ENCODE measurements around the gene RANBP1. TPM values are rescaled to one million over a fixed set of nuclear protein-coding genes. Genes with fewer than 3 reads are reported as not detected.

Gene RANBP1
- total RNA-seq (2022; extraction: Qiagen RNA extraction; ENCODE audit: low read depth) = 269 to 301 TPM (median 292 TPM) in 5 replicates

DNA sequence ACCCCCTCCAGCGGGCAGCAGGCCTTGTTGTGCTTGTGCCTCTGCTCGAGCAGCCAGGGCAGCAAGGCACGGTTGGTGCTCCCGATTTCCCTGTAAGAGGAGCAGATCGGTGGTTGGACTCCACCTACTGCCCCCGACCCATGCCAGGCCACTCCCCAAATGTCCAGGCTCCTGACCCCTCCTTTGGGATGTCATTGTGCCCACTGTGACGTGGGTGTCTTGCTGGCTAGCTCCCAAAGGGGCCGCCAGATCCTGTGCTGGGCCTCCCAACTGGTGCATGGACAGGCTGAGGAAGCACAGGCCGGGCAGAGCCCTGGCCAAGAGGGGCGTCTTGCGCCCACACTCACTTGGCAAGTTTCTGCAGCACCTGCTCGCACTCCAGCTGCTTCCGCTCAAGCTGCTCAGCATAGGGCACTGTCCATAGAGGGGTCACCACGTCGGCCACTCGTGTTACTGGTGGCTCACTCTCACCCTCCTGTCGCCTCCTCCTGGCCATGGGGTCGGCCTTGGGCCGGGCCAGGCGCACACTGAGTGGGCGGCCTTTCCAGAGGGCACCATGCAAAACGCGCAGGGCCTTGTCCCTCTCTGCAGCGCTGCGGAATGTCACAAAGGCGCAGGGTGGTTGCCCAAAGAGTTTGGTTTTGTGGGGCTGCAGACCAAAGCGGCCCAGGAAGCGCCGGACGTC is at the start of gene RANBP1:
RANBP1 (plus strand) TSS at position 414 of the 685 bp plus-strand sequence; CDS start at position 495, 81 bp downstream.

DNA sequence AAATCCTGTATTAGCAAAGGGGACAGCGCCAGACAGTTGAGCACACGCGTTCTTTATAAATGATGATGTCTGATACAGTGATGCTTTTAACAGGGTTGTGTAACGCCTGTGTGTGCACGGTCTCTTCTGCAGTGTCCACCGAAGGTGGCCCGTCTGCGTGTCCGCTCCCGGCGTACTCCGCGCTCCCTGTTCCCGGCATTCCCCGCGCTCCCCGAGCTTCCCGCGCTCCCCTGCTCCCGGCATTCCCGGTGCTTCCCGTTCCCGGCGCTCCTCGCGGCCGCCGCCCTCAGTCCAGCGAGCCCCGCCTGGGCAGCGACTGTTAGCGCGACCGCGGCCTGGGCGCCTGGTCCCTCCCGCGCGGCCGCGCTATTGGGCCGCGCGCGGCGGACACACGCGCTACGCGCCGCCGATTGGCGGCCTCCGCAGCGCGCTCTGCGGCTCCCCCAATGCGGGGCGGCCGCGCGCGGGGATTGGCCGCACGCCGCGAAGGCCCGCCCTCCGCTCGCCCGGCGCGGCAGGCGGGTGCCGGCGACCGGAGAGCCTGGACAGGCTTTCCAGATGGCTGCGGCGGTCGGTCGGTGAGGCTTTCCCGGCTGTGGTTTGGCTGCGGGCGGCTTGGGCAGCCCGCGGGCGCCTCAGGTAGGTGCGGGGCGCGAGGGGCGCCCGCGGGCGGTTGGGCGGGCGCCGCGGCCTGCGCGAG is 36.0 kb upstream of the RANBP1 start, which contains the start of gene DGCR8:
DGCR8 (plus strand) TSS at position 497 of the 700 bp plus-strand sequence. CDS start 5,723 bp downstream, outside the sequence.

DNA sequence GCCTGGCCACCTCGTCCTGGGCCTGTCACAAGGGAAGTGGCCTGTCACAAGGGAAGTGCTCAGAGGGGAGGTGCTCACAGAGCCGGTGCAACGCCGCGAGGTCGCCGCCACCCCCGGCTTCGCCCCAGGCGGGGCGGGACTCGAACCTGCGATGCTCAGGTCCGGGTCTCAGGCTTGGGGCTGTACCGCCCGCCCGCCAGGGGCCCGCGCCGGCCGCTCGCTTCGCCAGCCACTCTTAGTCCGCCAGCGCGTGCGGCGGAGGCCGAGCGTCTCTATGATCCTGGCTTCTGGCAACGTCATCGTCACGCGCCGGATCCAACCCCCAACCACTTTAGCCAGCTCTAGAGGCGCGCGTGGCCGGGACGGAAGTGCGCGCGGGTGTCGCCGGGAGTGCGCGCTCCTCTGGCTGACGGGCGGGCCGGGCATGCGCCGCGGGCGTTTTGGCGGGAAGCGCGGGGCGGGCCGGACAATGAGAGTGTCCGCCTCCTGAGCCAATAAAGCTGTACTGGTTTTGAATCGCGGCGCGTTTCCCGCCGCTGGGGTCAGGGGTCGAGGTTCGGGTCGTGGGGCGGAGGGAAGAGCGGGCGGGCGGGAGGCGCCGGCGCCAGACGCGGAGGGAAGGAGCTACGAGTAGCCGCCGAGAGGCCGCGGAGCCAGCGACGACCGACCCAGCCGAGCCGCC is 1.2 kb downstream of the RANBP1 start, which contains the start of gene TRMT2A:
TRMT2A (minus strand) TSS at position 276 of the 682 bp plus-strand sequence. CDS start 320 bp downstream, outside the sequence.

DNA sequence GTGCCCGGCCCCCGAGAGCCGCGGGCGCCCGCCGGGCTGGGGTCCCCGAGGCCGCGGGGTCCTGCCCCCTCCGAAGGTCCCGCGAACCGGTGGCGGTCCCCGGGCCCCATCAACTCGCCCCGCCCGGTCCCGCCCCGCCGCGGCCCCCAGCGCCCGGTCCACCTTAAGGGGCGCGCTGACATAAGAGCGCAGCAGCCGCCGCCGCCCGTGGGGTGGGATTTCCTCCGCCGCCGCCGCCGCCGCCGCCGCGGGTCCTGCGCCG is 15.6 kb downstream of the RANBP1 start, which contains the start of gene ZDHHC8:
ZDHHC8 (plus strand) TSS at position 208 of the 262 bp plus-strand sequence. CDS start 144 bp downstream, outside the sequence.

DNA sequence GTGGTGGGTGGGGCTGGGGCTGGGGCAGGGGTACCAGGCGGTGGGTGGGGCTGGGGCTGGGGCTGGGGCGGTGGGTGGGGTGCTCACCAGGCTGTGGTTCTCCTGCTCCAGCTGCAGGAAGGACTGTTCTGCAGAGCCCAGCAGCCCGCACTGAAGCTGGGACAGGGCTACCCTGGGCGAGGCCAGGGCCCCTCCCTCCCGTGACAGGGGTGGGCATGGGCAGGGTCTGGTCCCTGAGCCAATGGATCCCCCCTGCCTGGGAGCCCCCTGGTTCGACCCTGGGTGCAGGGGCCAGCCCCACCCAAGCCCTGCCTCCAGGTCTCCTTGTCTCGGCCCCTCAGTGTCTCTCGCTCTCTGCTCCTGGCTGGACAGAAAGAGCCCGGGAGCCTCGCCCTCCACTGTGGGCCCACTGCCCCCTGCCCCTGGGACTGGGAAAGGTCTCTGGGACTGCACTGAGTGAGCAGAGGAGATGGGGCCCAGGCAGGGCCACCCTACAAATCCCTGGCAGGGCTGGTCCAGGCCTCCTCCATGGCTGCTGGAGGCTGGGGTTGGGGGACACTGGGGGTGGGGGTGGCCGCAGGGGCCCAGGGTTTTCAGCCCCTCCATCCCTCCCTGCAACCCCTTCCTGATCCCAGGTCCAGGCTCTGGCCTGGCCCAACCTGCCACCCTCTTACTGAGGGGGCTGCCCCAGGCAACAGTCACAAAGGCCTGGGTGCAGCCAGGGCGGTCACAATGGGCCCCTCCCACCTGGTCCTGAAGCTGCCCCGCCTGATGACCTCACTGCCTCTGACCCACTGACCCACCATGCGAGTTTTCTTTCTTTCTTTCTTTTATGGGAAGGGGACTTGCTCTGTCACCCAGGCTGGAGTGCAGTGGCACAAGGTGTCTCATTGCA is 34.7 kb downstream of the RANBP1 start, which contains the start of gene CCDC188:
CCDC188 (minus strand) TSS at position 675 of the 895 bp plus-strand sequence; CDS start at position 606, 69 bp downstream.

Other genes starting within 250 kb of the RANBP1 start
- 121 to 166 TPM (median 154 TPM) in 5 replicates for gene COMT, start 174.3 kb upstream of the RANBP1 start, total RNA-seq (2022; extraction: Qiagen RNA extraction; ENCODE audit: low read depth)
- gene TXNRD2, start 174.3 kb upstream of the RANBP1 start, total RNA-seq (2022; extraction: Qiagen RNA extraction; ENCODE audit: low read depth) = 26.1 to 43.0 TPM (median 34.7 TPM) in 5 replicates
- gene ARVCF, start 99.3 kb upstream of the RANBP1 start, total RNA-seq (2022; extraction: Qiagen RNA extraction; ENCODE audit: low read depth) = 1.6 to 3.4 TPM (median 2.1 TPM) in 5 replicates
- 10.8 to 17.2 TPM (median 12.7 TPM) in 5 replicates for gene TANGO2, start 95.0 kb upstream of the RANBP1 start, total RNA-seq (2022; extraction: Qiagen RNA extraction; ENCODE audit: low read depth)
- gene DGCR8, start 35.9 kb upstream of the RANBP1 start, total RNA-seq (2022; extraction: Qiagen RNA extraction; ENCODE audit: low read depth) = 17.8 to 20.0 TPM (median 18.9 TPM) in 5 replicates
- gene TRMT2A, start 1.1 kb downstream of the RANBP1 start, total RNA-seq (2022; extraction: Qiagen RNA extraction; ENCODE audit: low read depth) = 18.7 to 24.7 TPM (median 22.9 TPM) in 5 replicates
- 23.0 to 37.1 TPM (median 34.3 TPM) in 5 replicates for gene ZDHHC8, start 15.7 kb downstream of the RANBP1 start, total RNA-seq (2022; extraction: Qiagen RNA extraction; ENCODE audit: low read depth)
- gene CCDC188, start 35.0 kb downstream of the RANBP1 start, total RNA-seq (2022; extraction: Qiagen RNA extraction; ENCODE audit: low read depth) = not detected in 5 replicates
- gene RTN4R, start 152.2 kb downstream of the RANBP1 start, total RNA-seq (2022; extraction: Qiagen RNA extraction; ENCODE audit: low read depth) = 8.0 to 12.4 TPM (median 11.6 TPM) in 5 replicates
- 29.8 to 44.3 TPM (median 42.0 TPM) in 5 replicates for gene DGCR6L, start 204.0 kb downstream of the RANBP1 start, total RNA-seq (2022; extraction: Qiagen RNA extraction; ENCODE audit: low read depth)